ENCODE measurements around the gene SHQ1. TPM values are rescaled to one million over a fixed set of nuclear protein-coding genes. Genes with fewer than 3 reads are reported as not detected.
"Not testable (repeated sequence)": the region's sequence is repeated elsewhere in the genome, so short reads cannot be mapped to it uniquely, and the experiment has no call there.

SHQ1 gene
- total and polyA plus RNA-seq, 2 donors (not counting 3 experiments of a cell fraction or from before 2014, with no cell fraction given): 7.3 to 20.6 TPM

- CTCF ChIA-PET; H3K4me2 ChIP-seq (ENCODE audit: insufficient read depth, low read length); H2AFZ ChIP-seq (ENCODE audit: low read depth, low read length); POLR2A ChIA-PET; H3K4me3 ChIP-seq (replicated peaks in 1 of 3; ENCODE audit: insufficient read depth in 1 of 3, low read depth in 1 of 3, low read length in 3 of 3); H4K20me1 ChIP-seq (replicated peaks; ENCODE audit: control insufficient read depth, extremely low read depth, insufficient read depth, low read length); H3K27me3 ChIP-seq (ENCODE audit: control insufficient read depth in 2 of 2, insufficient read depth in 2 of 2, low read length in 2 of 2); H3K27ac ChIP-seq (ENCODE audit: insufficient read depth, low read depth, low read length); H3K79me2 ChIP-seq (ENCODE audit: control insufficient read depth, insufficient read depth, low read length); FAIRE-seq; intact Hi-C loops (cut with micrococcal nuclease); H3K9me3 ChIP-seq (replicated peaks; ENCODE audit: control insufficient read depth, insufficient read depth, low read length); H3K4me1 ChIP-seq (ENCODE audit: control insufficient read depth, extremely low read depth, insufficient read depth, low read length); BruUV-seq (replicated peaks); H3K36me3 ChIP-seq (ENCODE audit: control insufficient read depth in 2 of 2, extremely low read depth in 1 of 2, insufficient read depth in 2 of 2, low read length in 2 of 2); H3K9me1 ChIP-seq (replicated peaks; ENCODE audit: control insufficient read depth, extremely low read depth, insufficient read depth, low read length); DNase-seq (ENCODE audit: low read depth, low spot score); dilution Hi-C loops (cut with MboI; ENCODE audit: extremely low pct_ligation_motif_present, low sequenced_read_pairs); H3K9ac ChIP-seq (replicated peaks; ENCODE audit: extremely low read depth, insufficient read depth, low read length): not testable (repeated sequence)
Measured at GRCh38 chr3:72714135-72714534, 134.1 kb downstream of the SHQ1 start.

- H4K20me1 ChIP-seq (replicated peaks; ENCODE audit: control insufficient read depth, extremely low read depth, insufficient read depth, low read length); H3K9ac ChIP-seq (replicated peaks; ENCODE audit: extremely low read depth, insufficient read depth, low read length); H3K36me3 ChIP-seq (ENCODE audit: control insufficient read depth in 2 of 2, extremely low read depth in 1 of 2, insufficient read depth in 2 of 2, low read length in 2 of 2); H3K4me3 ChIP-seq (replicated peaks in 1 of 3; ENCODE audit: insufficient read depth in 1 of 3, low read depth in 1 of 3, low read length in 3 of 3); H3K27ac ChIP-seq (ENCODE audit: insufficient read depth, low read depth, low read length); DNase-seq (ENCODE audit: low read depth, low spot score); H3K9me1 ChIP-seq (replicated peaks; ENCODE audit: control insufficient read depth, extremely low read depth, insufficient read depth, low read length); FAIRE-seq; H3K4me2 ChIP-seq (ENCODE audit: insufficient read depth, low read length); H2AFZ ChIP-seq (ENCODE audit: low read depth, low read length); H3K9me3 ChIP-seq (replicated peaks; ENCODE audit: control insufficient read depth, insufficient read depth, low read length); intact Hi-C loops (cut with micrococcal nuclease); H3K4me1 ChIP-seq (ENCODE audit: control insufficient read depth, extremely low read depth, insufficient read depth, low read length); H3K79me2 ChIP-seq (ENCODE audit: control insufficient read depth, insufficient read depth, low read length); dilution Hi-C loops (cut with MboI; ENCODE audit: extremely low pct_ligation_motif_present, low sequenced_read_pairs); POLR2A ChIA-PET; H3K27me3 ChIP-seq (ENCODE audit: control insufficient read depth in 2 of 2, insufficient read depth in 2 of 2, low read length in 2 of 2); BruUV-seq (replicated peaks): not testable (repeated sequence)
- CTCF ChIA-PET: interaction anchor here (0.6 kb wide), 1 partner anchor 45 kb away, joined by 3 read pairs; no protein-coding TSS in a partner anchor
Measured at GRCh38 chr3:72710471-72710870, 137.8 kb downstream of the SHQ1 start.

DNA sequence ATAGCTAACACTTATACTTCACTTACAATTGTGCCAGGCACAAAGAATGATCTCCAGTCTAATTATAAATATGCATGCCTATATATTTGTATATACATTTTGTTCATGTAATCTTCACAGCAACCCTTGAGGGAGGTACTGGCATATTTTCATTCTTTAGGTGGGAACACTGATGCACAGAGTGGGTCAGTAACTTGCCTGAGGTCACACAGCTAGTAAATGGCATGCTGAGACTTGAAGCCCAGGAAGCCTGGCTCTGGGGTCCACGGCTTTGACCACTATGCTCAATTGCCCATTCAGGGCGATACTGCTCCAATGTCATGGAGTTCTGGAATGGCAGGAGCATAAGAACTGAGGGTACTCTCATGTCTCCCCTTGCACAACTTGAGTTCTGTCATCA is 139.8 kb downstream of the SHQ1 start:
- FAIRE-seq: no peak
- dilution Hi-C loops (cut with MboI; ENCODE audit: extremely low pct_ligation_motif_present, low sequenced_read_pairs): no loop called here

More for the DNA sequence above, 139.8 kb downstream of the SHQ1 start:
- no peak overlapping the region for H3K9ac ChIP-seq (replicated peaks; ENCODE audit: extremely low read depth, insufficient read depth, low read length)
- intact Hi-C loops (cut with micrococcal nuclease): no loop called here
- no peaks in the 10 kb centered on the region for H3K27me3 ChIP-seq (ENCODE audit: control insufficient read depth in 2 of 2, insufficient read depth in 2 of 2, low read length in 2 of 2)
- POLR2A ChIA-PET: no interaction called here
- H3K4me3 ChIP-seq (replicated peaks in 1 of 3; ENCODE audit: insufficient read depth in 1 of 3, low read depth in 1 of 3, low read length in 3 of 3): no peak overlapping the region
- DNase-seq (ENCODE audit: low read depth, low spot score): no peak
- no peak overlapping the region for H3K27ac ChIP-seq (ENCODE audit: insufficient read depth, low read depth, low read length)
- no peak overlapping the region for H2AFZ ChIP-seq (ENCODE audit: low read depth, low read length)
- no peaks in the 10 kb centered on the region for H4K20me1 ChIP-seq (replicated peaks; ENCODE audit: control insufficient read depth, extremely low read depth, insufficient read depth, low read length)
- no TSS peak for BruUV-seq (replicated peaks)
- no peak for TF ChIP-seq FOS (IDR thresholded peaks at IDR 0.05; ENCODE audit: borderline replicate concordance, insufficient read depth, low read length)
- TF ChIP-seq, protein P1, sequence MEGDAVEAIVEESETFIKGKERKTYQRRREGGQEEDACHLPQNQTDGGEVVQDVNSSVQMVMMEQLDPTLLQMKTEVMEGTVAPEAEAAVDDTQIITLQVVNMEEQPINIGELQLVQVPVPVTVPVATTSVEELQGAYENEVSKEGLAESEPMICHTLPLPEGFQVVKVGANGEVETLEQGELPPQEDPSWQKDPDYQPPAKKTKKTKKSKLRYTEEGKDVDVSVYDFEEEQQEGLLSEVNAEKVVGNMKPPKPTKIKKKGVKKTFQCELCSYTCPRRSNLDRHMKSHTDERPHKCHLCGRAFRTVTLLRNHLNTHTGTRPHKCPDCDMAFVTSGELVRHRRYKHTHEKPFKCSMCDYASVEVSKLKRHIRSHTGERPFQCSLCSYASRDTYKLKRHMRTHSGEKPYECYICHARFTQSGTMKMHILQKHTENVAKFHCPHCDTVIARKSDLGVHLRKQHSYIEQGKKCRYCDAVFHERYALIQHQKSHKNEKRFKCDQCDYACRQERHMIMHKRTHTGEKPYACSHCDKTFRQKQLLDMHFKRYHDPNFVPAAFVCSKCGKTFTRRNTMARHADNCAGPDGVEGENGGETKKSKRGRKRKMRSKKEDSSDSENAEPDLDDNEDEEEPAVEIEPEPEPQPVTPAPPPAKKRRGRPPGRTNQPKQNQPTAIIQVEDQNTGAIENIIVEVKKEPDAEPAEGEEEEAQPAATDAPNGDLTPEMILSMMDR (IDR thresholded peaks at IDR 0.05; ENCODE audit: extremely low read depth in 1 of 2, insufficient read depth in 1 of 2, low read depth in 1 of 2, low read length in 2 of 2): no peak
- TF ChIP-seq, protein P2, sequence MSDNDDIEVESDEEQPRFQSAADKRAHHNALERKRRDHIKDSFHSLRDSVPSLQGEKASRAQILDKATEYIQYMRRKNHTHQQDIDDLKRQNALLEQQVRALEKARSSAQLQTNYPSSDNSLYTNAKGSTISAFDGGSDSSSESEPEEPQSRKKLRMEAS (IDR thresholded peaks at IDR 0.05; ENCODE audit: insufficient read depth, insufficient read length): no peak
- no peak for TF ChIP-seq JUN (IDR thresholded peaks at IDR 0.05; ENCODE audit: borderline replicate concordance, insufficient read depth, insufficient read length, low read depth)
- no peak for TF ChIP-seq POLR2A (IDR thresholded peaks at IDR 0.05; ENCODE audit: low read depth, low read length)
- TF ChIP-seq EZH2 (IDR thresholded peaks at IDR 0.05; ENCODE audit: borderline replicate concordance, low read depth, low read length, severe bottlenecking): no peak
- TF ChIP-seq GATA2 (IDR thresholded peaks at IDR 0.05; ENCODE audit: insufficient read depth, insufficient read length, low read depth, low read length): no peak
- no peak for TF ChIP-seq POLR2AphosphoS5 (IDR thresholded peaks at IDR 0.05; ENCODE audit: insufficient read depth, low read depth, low read length)
- TF ChIP-seq MYC (IDR thresholded peaks at IDR 0.05; ENCODE audit: low read depth, low read length): no peak
- CTCF ChIA-PET: no interaction called here
- no peaks in the 10 kb centered on the region for H3K79me2 ChIP-seq (ENCODE audit: control insufficient read depth, insufficient read depth, low read length)
- H3K9me1 ChIP-seq (replicated peaks; ENCODE audit: control insufficient read depth, extremely low read depth, insufficient read depth, low read length): no peaks in the 10 kb centered on the region
- no peaks in the 10 kb centered on the region for H3K36me3 ChIP-seq (ENCODE audit: control insufficient read depth in 2 of 2, extremely low read depth in 1 of 2, insufficient read depth in 2 of 2, low read length in 2 of 2)
- no peaks in the 10 kb centered on the region for H3K4me1 ChIP-seq (ENCODE audit: control insufficient read depth, extremely low read depth, insufficient read depth, low read length)
- no peak overlapping the region for H3K4me2 ChIP-seq (ENCODE audit: insufficient read depth, low read length)
- no peaks in the 10 kb centered on the region for H3K9me3 ChIP-seq (replicated peaks; ENCODE audit: control insufficient read depth, insufficient read depth, low read length)

Measured in endothelial cell of umbilical vein (primary cell).